HCT116 (cell line): Measurements from ENCODE around the gene APBB2. TPM values are rescaled to one million over a fixed set of nuclear protein-coding genes. Genes with fewer than 3 reads are reported as not detected.

Source experiments
- ATAC-seq: fragments of 200-7000 bp; cut with Tn5 transposase; 2 replicates; pipeline ENCODE4 v1.9.1; 2020; ENCODE audit warnings: mild to moderate bottlenecking, moderate library complexity
- BruUV-seq: library from RNA; stranded (reverse); fragments of 400-500 nt; replicated peaks from 2 replicates; lab custom pipeline; 2021; lab: Mats Ljungman, UMichigan
- CTCF ChIA-PET: fragments of 300-600 bp; sonication (Branson Sonifier 250); formaldehyde crosslinking; loops from one replicate; lab custom pipeline; 2021; ENCODE audit warnings: antibody characterized with exemption; lab: Charles Lee
- POLR2A ChIA-PET: fragments of 300-600, 350-600 bp; sonication (Branson Sonifier 250); formaldehyde crosslinking; loops from one replicate; lab custom pipeline; 2021; ENCODE audit warnings: antibody characterized with exemption; lab: Charles Lee
- RAD21 ChIA-PET, 2 experiments: fragments of 300-600 bp; sonication (Branson Sonifier 250); formaldehyde crosslinking; loops; one replicate each; lab custom pipeline; 2023; ENCODE audit warnings: low total read pairs in 2 of 2; ENCODE audit not compliant: uncharacterized antibody in 2 of 2, unreplicated experiment in 2 of 2, low non-redundant PET in 1 of 2; lab: Charles Lee
- DNase-seq: peaks from one replicate; pipeline ENCODE4 v3.0.0-alpha.2; 2010; ENCODE audit warnings: low read depth, low spot score
- H2AFZ ChIP-seq: fragments of 200-600 bp; shearing (Covaris generic), sonication (generic); 2 replicates; pipeline ENCODE4 v1.6.1; 2017; ENCODE audit warnings: low read depth, mixed run types, mixed read lengths, antibody characterized with exemption, low read length; ENCODE audit not compliant: poor library complexity, severe bottlenecking
- H3K27ac ChIP-seq: 2 replicates; pipeline ENCODE4 v1.5.1; 2012; ENCODE audit warnings: low read depth, low read length
- H3K27me3 ChIP-seq: fragments of 200-600 bp; sonication (generic); 2 replicates; pipeline ENCODE4 v1.6.1; 2016; ENCODE audit warnings: mixed run types, low read length, mixed read lengths; ENCODE audit not compliant: insufficient read depth
- H3K36me3 ChIP-seq, 2 experiments: fragments of 200-500 bp in 1 of 2; fragments of 200-600 bp in 1 of 2; sonication (Bioruptor generic) in 1 of 2; sonication (generic) in 1 of 2; 2 replicates each; pipeline versions ENCODE4 v1.5.1 to v1.6.1; 2014 to 2016; ENCODE audit warnings: low read length in 2 of 2, inconsistent platforms in 1 of 2, mixed read lengths in 1 of 2, mixed run types in 1 of 2; ENCODE audit not compliant: insufficient read depth in 2 of 2, control insufficient read depth in 1 of 2
- H3K4me1 ChIP-seq, 2 experiments: fragments of 200-600 bp in 1 of 2; sonication (generic) in 1 of 2; 2 replicates each; pipeline versions ENCODE4 v1.5.1 to v1.6.1; 2012 to 2017; ENCODE audit warnings: low read length in 2 of 2, inconsistent platforms in 1 of 2, mild to moderate bottlenecking in 1 of 2, mixed read lengths in 1 of 2, mixed run types in 1 of 2, moderate library complexity in 1 of 2; ENCODE audit not compliant: insufficient read depth in 2 of 2, control insufficient read depth in 1 of 2
- H3K4me2 ChIP-seq: fragments of 200-600 bp; sonication (generic); 2 replicates; pipeline ENCODE4 v1.6.1; 2017; ENCODE audit warnings: mixed run types, low read length, mixed read lengths
- H3K4me3 ChIP-seq, 2 experiments: fragments of 200-600 bp in 1 of 2; sonication (generic) in 1 of 2; replicated peaks in 1 of 2; 2 replicates each; pipeline ENCODE4 v1.5.1; 2011 to 2016; ENCODE audit warnings: low read length in 2 of 2, control low read depth in 1 of 2, low read depth in 1 of 2, mild to moderate bottlenecking in 1 of 2, mixed read lengths in 1 of 2, mixed run types in 1 of 2
- H3K79me2 ChIP-seq: fragments of 200-600 bp; sonication (generic); 2 replicates; pipeline ENCODE4 v1.6.1; 2017; ENCODE audit warnings: mild to moderate bottlenecking, mixed run types, low read length, moderate library complexity, mixed read lengths; ENCODE audit not compliant: insufficient read depth
- H3K9ac ChIP-seq: fragments of 200-600 bp; sonication (generic); 2 replicates; pipeline ENCODE4 v1.6.1; 2016; ENCODE audit warnings: low read length, mixed read lengths
- H3K9me2 ChIP-seq: fragments of 200-600 bp; sonication (generic), shearing (Covaris generic); 2 replicates; pipeline ENCODE4 v1.6.1; 2017; ENCODE audit warnings: mixed run types, mild to moderate bottlenecking, moderate library complexity; ENCODE audit not compliant: insufficient read depth
- H3K9me3 ChIP-seq, 2 experiments: fragments of 200-500 bp in 1 of 2; fragments of 200-600 bp in 1 of 2; sonication (Bioruptor generic) in 1 of 2; sonication (generic) in 1 of 2; 2 replicates each; pipeline ENCODE4 v1.6.1; 2014 to 2017; ENCODE audit warnings: low read length in 2 of 2, mixed read lengths in 2 of 2, inconsistent platforms in 1 of 2, low read depth in 1 of 2, mild to moderate bottlenecking in 1 of 2, mixed run types in 1 of 2, moderate library complexity in 1 of 2; ENCODE audit not compliant: control insufficient read depth in 1 of 2, insufficient read depth in 1 of 2
- H4K20me1 ChIP-seq: fragments of 200-600 bp; sonication (generic), shearing (Covaris generic); 2 replicates; pipeline ENCODE4 v1.6.1; 2017; ENCODE audit warnings: mixed run types, mild to moderate bottlenecking, moderate library complexity; ENCODE audit not compliant: insufficient read depth
- ATF3 ChIP-seq: IDR thresholded peaks from 2 replicates; pipeline ENCODE4 v1.6.1; 2012
- EGR1 ChIP-seq: IDR thresholded peaks from 2 replicates; pipeline ENCODE4 v1.6.1; 2012; ENCODE audit warnings: low read depth
- EZH2phosphoT487 ChIP-seq: fragments of 200-600 bp; IDR thresholded peaks from 2 replicates; pipeline ENCODE4 v1.6.1; 2018; ENCODE audit warnings: antibody characterized with exemption, borderline replicate concordance
- FOSL1 ChIP-seq: IDR thresholded peaks from 2 replicates; pipeline ENCODE4 v1.6.1; 2012; ENCODE audit warnings: low read depth
- POLR2A ChIP-seq: IDR thresholded peaks from 2 replicates; pipeline ENCODE4 v1.7.0; 2011; ENCODE audit warnings: borderline replicate concordance; ENCODE audit not compliant: insufficient read depth, insufficient read length; ENCODE audit errors: extremely low read depth
- POLR2AphosphoS5 ChIP-seq: IDR thresholded peaks from 2 replicates; pipeline ENCODE4 v1.6.1; 2011; ENCODE audit warnings: mild to moderate bottlenecking, low read depth, low read length, moderate library complexity
- SIN3A ChIP-seq: IDR thresholded peaks from 2 replicates; pipeline ENCODE4 v1.6.1; 2012; ENCODE audit warnings: low read depth
- SP1 ChIP-seq: IDR thresholded peaks from 2 replicates; pipeline ENCODE4 v1.6.1; 2012; ENCODE audit warnings: low read depth
- SRF ChIP-seq: IDR thresholded peaks from 2 replicates; pipeline ENCODE4 v1.6.1; 2012; ENCODE audit warnings: low read depth
- TCF7L2 ChIP-seq: IDR thresholded peaks from 2 replicates; pipeline ENCODE4 v1.7.0; 2011; ENCODE audit warnings: borderline replicate concordance, inconsistent platforms; ENCODE audit not compliant: insufficient read depth, insufficient read length; ENCODE audit errors: extremely low read depth
- ZFX ChIP-seq: fragments of 450-650 bp; IDR thresholded peaks from 2 replicates; pipeline ENCODE4 v1.6.1; 2017
- intact Hi-C: fragments of 100-400 bp; cut with micrococcal nuclease; formaldehyde crosslinking; loops from 2 replicates; pipeline ENCODE4 v1.10.0; 2022
- total RNA-seq: library from RNA; stranded (reverse); gene quantifications from one replicate; pipeline ENCODE4 v1.2.1, GENCODE V29; 2021; ENCODE audit not compliant: unreplicated experiment

APBB2 gene
- total RNA-seq, 1 experiment from 2014 or later, result 72.5 TPM

DNA sequence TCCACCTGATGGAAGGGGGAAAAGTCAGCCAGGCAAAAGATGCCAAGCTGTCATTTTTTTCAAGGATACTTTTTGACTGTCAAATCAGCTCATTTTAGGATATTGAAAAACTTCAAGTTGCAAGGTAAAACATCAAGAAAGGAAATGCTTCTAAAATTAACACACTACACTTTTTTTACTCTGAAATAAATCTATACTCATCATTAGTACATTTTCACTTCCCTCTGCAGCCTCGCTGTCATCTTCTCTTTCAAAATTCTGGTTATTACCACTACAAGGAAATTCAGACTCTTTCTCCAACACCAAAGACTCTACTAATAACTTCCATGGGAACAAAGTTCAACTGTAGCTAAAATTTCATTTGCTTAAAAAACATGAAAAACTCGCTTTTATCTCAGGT, 41.6 kb downstream of the APBB2 start:
- Histone ChIP-seq H3K4me3 (no peak overlapping the region), H3K9ac (no peak overlapping the region), H3K4me2 (no peak overlapping the region), H4K20me1 (no peaks in the 10 kb centered on the region; the same call in 1 of the 2 replicates), H3K9me3 (no peaks in the 10 kb centered on the region), H2AFZ (no peak overlapping the region), H3K4me1 (peaks cover 8 to 24% of the 10 kb centered on the region in 2 experiments), H3K79me2 (peaks cover 98% of the 10 kb centered on the region), H3K9me2 (no peaks in the 10 kb centered on the region), H3K36me3 (no peaks in the 10 kb centered on the region; a peak in 1 of 4 replicates), H3K27ac (no peak overlapping the region), H3K27me3 (no peaks in the 10 kb centered on the region)
- BruUV-seq, result no TSS peak
- no peak for TF ChIP-seq SP1
- no peak for TF ChIP-seq SRF
- no peak for TF ChIP-seq POLR2A
- TF ChIP-seq ZFX, result no peak
- TF ChIP-seq TCF7L2, result no peak
- TF ChIP-seq ATF3, result no peak
- TF ChIP-seq SIN3A, result no peak
- no peak for TF ChIP-seq POLR2AphosphoS5
- no peak for TF ChIP-seq EZH2phosphoT487
- no peak for TF ChIP-seq FOSL1
- DNase-seq (no peak), ATAC-seq (no peak)
- intact Hi-C loops, result no loop called here
- RAD21 ChIA-PET, result no interaction called here
- POLR2A ChIA-PET, result interaction anchor here (2.8 kb wide), 1 partner anchor 12 kb away, joined by 10 read pairs; no protein-coding TSS in a partner anchor
- CTCF ChIA-PET, result interaction anchor here (0.8 kb wide), 1 partner anchor 33 kb away, joined by 3 read pairs; no protein-coding TSS in a partner anchor

GRCh38 chr4:41169256-41169800, 45.0 kb downstream of the APBB2 start:
- H3K9ac ChIP-seq, result no peak overlapping the region
- peaks cover 97% of the 10 kb centered on the region for H3K79me2 ChIP-seq
- H4K20me1 ChIP-seq, result no peaks in the 10 kb centered on the region
- DNase-seq, result no peak
- H3K27ac ChIP-seq, result no peak overlapping the region
- H3K9me3 ChIP-seq, result no peaks in the 10 kb centered on the region
- no peaks in the 10 kb centered on the region for H3K9me2 ChIP-seq
- no TSS peak for BruUV-seq
- H3K4me2 ChIP-seq, result no peak overlapping the region
- H2AFZ ChIP-seq, result no peak overlapping the region
- H3K4me1 ChIP-seq, result peaks cover 0 to 31% of the 10 kb centered on the region in 2 experiments; a peak in 3 of 4 replicates
- POLR2A ChIA-PET, result no interaction called here
- intact Hi-C loops, result no loop called here
- RAD21 ChIA-PET, result no interaction called here
- CTCF ChIA-PET, result interaction anchor here (0.9 kb wide), 1 partner anchor 9 kb away, joined by 3 read pairs; no protein-coding TSS in a partner anchor
- no peak overlapping the region for H3K4me3 ChIP-seq
- ATAC-seq, result no peak
- no peaks in the 10 kb centered on the region; a peak in 1 of 4 replicates for H3K36me3 ChIP-seq
- TF ChIP-seq EGR1, result no peak
- TF ChIP-seq, all 23 proteins: peak for 0
- H3K27me3 ChIP-seq, result no peaks in the 10 kb centered on the region
